ENCODE data around the gene SLC24A4. TPM values are rescaled to one million over a fixed set of nuclear protein-coding genes. Genes with fewer than 3 reads are reported as not detected.
"Not testable (repeated sequence)": the region's sequence is repeated elsewhere in the genome, so short reads cannot be mapped to it uniquely, and the experiment has no call there.

Gene SLC24A4
- total RNA-seq, 1 donor from 2014 or later = 1.7 TPM

DNA sequence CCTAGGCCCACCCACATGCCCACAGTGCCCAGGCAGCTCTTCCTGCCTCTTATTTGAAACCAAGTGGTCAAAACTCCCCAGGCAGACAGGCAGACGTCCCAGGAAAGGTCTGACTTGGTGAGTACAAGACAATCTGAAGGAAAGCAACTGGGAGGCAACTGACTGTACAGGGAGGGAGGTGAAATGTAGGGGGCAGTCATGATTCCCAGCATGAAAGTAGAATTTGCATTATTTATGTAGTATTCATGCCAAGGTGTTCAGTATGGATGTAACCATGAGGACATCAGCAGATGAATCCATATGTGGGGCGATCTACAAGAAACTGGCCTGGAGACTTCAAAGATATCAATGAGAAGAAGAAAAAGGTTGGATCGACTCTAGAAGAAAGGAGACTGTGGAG, 46.1 kb downstream of the SLC24A4 start:
- no peak for DNase-seq (ENCODE audit: low spot score)

GRCh38 chr14:92372230-92372629, 49.3 kb downstream of the SLC24A4 start:
- DNase-seq (ENCODE audit: low spot score) = no peak

- DNase-seq (ENCODE audit: low spot score) = no peak
These were observed 50.4 kb downstream of the SLC24A4 start for GRCh38 chr14:92373336-92373735.

GRCh38 chr14:92380131-92380530, 57.2 kb downstream of the SLC24A4 start:
- DNase-seq (ENCODE audit: low spot score) = no peak

DNA sequence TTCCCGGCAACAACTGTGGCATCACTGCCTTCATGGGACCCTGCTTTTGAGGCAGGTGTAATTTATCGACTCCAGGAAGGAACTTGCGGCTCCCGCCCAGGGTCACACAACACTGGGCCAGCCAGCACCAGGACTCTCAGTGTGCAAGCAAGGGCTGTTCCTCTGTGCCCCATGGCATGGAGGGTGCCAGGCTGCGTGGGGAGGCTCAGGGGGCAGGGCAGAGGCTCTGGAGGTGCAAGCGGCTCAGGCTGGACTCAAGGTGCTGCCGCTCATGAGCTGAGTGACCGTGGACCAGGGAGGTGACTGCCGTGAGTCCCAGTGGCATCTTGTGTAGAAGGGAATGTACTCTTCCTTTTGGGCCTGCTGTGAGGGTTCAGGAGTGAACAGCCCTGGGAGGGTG, 57.6 kb downstream of the SLC24A4 start:
- DNase-seq (ENCODE audit: low spot score) = no peak

GRCh38 chr14:92382677-92383076, 59.7 kb downstream of the SLC24A4 start:
- DNase-seq (ENCODE audit: low spot score) = no peak

DNA sequence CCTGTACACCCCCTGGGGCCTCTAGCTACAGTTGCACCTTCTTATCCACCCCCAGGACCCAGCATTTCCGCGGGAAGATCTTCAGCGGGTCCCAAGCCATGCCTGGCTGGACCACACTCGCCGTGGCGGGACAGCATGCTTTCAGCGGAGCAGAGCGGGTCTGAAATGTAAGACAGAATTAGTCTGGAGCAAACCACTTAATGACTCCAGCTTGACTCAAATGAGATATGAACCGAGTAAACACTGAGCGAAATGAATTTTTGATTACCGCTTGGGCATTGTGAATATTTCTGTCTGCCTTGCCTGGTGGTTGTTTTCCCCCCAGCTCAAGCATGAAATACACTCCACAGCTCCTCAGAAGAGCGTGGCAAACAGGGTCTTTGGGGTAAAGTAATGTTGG, 60.8 kb downstream of the SLC24A4 start:
- no peak for DNase-seq (ENCODE audit: low spot score)

DNA sequence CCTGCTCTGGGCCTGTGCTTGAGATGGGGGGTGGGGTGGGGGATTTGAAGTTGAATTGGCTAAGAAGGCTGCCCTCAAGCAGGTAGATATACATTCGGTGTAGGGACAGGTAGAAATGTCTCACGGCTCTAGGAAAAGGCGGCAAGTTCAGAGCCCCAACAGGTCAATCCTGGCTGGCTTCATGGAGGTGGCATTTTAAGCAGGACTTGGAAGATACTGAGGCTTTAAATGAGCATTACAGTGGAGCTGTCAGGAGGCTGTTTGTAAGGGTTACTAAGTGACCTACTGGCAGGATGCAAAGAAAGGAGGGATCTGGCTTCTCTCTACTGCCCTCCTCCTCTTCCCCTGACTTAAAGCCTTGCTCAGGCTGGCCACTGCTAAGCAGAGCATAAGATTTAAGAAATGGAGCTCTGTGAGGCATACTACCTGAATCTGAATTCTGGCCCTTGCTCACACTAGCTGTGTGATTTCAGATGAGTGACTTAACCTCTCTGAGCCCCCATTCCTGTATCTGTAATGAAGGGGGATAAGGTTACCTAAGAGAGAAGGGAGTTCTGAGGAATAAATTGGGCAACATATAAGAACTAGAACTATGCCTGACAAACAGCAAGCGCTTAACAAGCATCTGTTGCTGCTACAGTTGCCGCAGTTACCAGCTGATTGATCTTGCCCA, 61.6 kb downstream of the SLC24A4 start:
- DNase-seq (ENCODE audit: low spot score) = peak; percentile 40

DNA sequence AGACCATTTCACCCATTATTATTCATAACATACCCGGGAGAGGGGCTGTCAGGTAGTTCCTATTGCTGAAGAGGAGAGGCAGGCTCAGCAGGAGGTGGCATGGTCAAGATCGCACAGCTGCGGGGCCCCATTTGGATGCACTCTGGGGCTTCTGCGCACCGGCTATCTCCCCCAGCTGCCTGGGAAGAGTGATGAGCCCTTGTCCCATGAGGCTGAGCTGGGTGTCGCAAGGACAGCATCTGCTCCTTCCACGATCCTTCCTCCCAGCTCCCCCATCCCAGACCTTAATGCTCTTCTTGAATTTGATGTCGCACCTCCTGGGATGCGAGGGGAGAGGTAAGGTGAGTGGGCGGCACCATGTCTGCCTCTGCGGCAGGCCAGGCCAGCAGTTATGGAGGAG, 62.6 kb downstream of the SLC24A4 start:
- DNase-seq (ENCODE audit: low spot score) = no peak

- DNase-seq (ENCODE audit: low spot score) = no peak
These were observed 63.2 kb downstream of the SLC24A4 start for GRCh38 chr14:92386165-92386564.

DNA sequence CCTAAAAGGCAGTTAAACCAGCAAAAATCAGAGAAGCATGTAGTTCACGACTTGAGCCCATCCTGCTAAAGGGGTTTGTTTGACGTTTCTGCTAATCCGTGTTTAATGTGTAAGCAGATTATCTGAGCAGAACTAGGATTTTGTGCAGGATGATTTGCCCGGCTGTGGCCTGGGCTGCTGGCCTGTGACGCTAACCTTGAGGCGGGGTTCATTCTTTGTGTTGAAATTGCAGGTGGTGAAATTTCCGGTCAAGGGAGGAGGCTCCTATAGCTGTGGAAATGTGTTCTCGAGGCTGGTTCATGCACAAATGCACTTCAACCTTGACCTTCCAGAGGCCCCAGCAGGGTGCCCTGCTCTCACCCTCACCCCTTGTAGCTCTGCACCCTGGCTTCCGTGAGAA, 63.7 kb downstream of the SLC24A4 start:
- DNase-seq (ENCODE audit: low spot score) = peak; percentile 54

GRCh38 chr14:92387578-92387977, 64.6 kb downstream of the SLC24A4 start:
- DNase-seq (ENCODE audit: low spot score) = no peak

DNA sequence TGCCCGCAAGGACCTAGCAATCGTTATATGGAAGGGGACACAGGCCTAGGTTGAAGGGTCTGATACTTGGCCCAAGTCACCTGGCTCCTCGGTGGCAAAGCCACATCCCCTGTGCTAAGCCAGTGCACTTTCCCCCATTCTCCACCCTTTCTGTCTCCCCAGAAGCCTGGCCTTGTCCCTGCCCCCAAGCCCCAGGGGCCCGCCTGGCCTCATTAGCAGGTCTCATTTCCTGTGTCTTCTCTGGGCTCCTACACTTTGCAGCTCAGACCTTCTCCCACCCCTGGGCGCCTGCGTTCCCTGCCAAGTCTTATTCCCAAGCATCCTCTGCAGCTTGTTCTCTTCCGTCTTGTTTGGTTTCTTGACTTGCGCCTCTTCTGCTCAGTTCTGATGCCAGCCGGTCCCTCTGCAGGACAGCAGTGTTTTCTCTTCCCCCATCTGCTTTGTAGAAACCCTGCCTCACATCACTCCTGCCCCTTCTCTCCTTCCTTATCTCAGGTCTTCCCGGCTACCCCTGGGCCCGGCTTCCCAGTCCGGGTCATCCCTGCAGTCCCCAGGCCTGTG, 66.7 kb downstream of the SLC24A4 start:
- no peak for DNase-seq (ENCODE audit: low spot score)

GRCh38 chr14:92391726-92392125, 68.8 kb downstream of the SLC24A4 start:
- no peak for DNase-seq (ENCODE audit: low spot score)

- no peak for DNase-seq (ENCODE audit: low spot score)
These were observed 69.7 kb downstream of the SLC24A4 start for GRCh38 chr14:92392711-92393110.

DNA sequence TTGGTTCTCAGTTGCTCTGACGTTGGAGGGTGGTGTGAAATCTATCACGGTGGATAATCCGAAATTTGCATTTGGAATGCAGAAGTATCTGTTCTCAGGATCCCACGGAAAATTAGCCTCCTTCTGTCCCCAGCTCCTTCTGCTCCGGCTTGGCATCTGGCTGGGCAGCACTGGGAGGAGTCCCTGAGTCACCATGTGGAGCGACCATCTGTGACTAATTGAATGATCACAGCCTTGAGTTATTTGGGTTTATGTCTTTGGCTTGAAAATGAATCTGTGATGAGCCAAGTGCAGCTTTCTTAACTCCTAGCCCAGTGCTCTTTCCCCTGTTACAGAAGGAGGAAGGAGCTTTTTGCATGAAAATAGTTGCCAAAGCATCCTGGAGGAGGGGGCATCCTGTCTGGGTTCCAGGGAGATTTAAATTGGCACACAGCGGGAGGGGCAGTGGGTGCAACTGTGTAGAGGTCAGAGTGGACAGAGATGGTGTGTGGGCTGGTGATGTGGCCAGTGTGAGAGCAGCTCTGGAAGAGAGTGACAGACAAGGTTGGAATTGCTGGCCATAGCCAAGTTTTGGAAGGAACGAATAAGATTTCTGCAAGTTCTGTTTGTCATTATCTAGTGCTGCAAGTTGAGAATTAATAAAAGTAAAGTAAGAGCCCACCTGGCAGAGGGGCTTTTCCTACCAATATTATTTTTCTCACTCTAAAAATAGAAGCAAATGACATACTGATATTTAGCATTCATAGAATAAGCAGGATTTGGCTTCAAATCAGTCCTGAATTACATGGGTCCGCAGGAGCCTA, 74.4 kb downstream of the SLC24A4 start:
- DNase-seq (ENCODE audit: low spot score) = no peak

DNA sequence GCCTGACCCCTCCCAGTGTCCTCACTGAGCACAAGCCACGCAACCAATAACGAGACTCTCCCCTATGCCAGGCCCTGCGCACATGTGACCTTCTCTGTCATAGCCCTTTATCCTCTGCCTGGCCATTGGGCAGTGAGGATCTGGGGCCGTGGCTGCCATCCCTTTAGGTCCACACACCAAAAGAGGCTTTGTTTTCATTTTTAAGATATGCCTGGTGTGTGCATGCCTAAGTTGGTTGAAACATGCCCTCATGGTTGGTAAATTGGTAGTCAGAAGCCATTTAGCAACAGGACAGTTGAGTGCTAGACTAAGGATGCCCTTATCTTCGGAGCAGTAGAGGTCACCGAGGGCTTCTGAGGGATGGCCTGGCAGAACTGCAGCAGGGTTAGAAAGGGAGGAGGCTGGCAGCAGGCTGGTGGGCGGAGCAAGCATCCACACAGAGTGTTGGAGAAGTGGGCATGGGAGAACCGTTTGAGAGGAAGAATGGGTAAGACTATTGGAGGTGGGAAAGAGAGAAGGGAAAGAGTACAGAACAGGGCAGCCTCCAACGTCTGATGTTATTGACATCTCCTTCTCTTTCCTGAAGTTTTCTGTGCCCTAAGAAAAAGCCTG, 75.1 kb downstream of the SLC24A4 start:
- DNase-seq (ENCODE audit: low spot score) = no peak

- no peak for DNase-seq (ENCODE audit: low spot score)
These were observed 76.1 kb downstream of the SLC24A4 start for GRCh38 chr14:92398888-92399636.

DNA sequence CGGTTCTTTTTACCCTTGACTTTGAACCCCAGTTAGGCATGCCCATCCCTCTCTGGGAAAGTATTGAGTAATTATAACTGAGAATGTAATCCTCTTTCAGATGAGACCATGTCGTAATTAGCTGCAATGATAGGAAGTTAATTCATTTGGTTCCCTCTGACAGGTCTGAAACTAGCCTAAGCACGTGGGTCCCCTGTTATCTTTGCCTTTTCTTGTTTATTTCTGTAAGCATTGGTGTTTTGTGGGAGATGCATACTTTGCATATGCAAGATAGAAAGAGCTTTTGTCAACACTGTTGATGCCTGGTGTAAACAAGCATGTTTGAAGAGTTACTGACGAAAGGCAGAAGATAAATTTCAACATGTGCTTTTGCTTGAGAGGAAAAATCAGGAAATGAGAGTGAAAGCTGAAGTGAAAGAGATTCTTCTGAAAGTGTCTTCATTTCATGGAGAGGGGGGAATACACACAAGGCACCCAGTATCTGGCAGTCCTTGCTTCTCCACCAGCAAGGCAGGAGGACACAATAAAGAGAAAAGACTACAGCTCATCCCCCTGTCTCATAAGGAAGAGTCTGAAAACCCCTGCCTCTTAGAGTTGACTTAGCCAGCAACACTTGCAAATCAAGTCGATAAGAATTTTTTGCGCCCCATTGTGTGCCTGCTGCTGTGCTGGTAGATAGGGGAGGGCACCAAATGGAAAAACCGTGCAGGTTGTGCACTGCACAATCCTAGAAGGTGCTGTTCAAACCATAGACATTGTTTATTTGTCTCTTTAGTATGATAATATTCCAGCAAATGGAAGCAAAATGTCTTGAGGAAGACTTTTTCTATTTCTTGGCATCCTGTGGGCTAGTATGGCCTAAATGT, 77.8 kb downstream of the SLC24A4 start:
- DNase-seq (ENCODE audit: low spot score) = peak; percentile 20

DNA sequence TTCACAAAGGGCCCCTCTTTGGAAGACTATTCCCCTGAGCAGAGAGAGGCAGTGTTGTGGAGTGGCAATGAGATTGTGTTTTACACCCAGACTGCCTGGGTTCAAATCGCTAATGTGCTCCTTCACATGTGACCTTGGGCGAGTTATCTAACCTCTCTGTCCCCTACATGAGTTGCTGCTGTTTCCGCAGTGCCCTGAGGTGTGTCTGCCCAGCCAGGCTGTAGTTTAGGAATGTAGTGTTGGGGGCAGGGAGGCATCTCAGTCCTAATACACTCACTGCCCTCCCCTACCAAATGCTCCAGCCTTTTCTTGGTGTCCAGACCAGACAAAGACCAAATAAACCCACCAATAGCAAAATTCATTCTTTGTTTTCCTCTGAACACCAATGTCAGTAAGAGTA, 78.6 kb downstream of the SLC24A4 start:
- DNase-seq (ENCODE audit: low spot score) = no peak

DNA sequence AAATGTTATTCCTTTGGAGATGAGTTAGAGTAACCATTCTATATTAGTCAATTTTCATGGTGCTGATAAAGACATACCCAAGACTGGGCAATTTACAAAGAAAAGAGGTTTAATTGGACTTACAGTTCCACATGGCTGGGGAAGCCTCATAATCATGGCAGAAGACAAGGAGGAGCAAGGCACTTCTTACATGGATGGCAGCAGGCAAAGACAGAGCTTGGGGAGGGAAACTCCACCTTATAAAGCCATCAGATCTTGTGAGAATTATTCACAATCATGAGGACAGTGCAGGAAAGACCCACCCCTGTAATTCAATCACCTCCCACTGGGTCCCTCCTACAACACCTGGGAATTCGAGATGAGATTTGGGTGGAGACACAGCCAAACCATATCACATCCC, 79.5 kb downstream of the SLC24A4 start:
- DNase-seq (ENCODE audit: low spot score) = not testable (repeated sequence)

Data from umbilical cord (tissue), 2 donors.